Gastroesophageal sphincter (tissue), 4 donors: ENCODE data around the gene ITGA11. TPM values are rescaled to one million over a fixed set of nuclear protein-coding genes. Genes with fewer than 3 reads are reported as not detected.
A peak's percentile ranks its signal among the peaks of the same experiment; 100 is the strongest.

Experiments
- ATAC-seq: fragments of 150-250 bp; one replicate; pipeline ENCODE4 v1.9.1; 2016; ENCODE audit warnings: mild to moderate bottlenecking, moderate library complexity
- H3K27ac ChIP-seq, 4 donors: fragments of 200-600 bp; sonication (generic) in 3 of 4; 1 replicate in 3 of 4; 2 replicates in 1 of 4; pipeline ENCODE4 v1.5.1; 2016 to 2019
- H3K27me3 ChIP-seq: fragments of 200-600 bp; sonication (generic); one replicate; pipeline ENCODE4 v1.5.1; 2019
- H3K36me3 ChIP-seq, 2 donors: fragments of 200-600 bp; sonication (generic); one replicate each; pipeline ENCODE4 v1.5.1; 2019; ENCODE audit warnings: control low read depth in 1 of 2
- H3K4me1 ChIP-seq, 3 donors: fragments of 200-600 bp; sonication (generic); 1 replicate in 2 of 3; 2 replicates in 1 of 3; pipeline ENCODE4 v1.5.1; 2016 to 2019; ENCODE audit warnings: control low read depth in 2 of 3
- H3K4me3 ChIP-seq, 2 donors: fragments of 200-600 bp; sonication (generic); one replicate each; pipeline ENCODE4 v1.5.1; 2019; ENCODE audit warnings: mild to moderate bottlenecking in 1 of 2, moderate library complexity in 1 of 2
- H3K9me3 ChIP-seq, 3 donors: fragments of 200-600 bp; sonication (generic); one replicate each; pipeline ENCODE4 v1.5.1; 2017 to 2019; ENCODE audit warnings: control low read depth in 2 of 3
- EP300 ChIP-seq: sonication (generic); formaldehyde crosslinking; IDR thresholded peaks from one replicate; pipeline ENCODE4 v1.6.1; 2017; ENCODE audit warnings: antibody characterized with exemption, mild to moderate bottlenecking
- POLR2A ChIP-seq, 2 donors: fragments of 450-650 bp; IDR thresholded peaks; one replicate each; pipeline ENCODE4 v1.6.1; 2017; ENCODE audit warnings: antibody characterized with exemption in 2 of 2, mild to moderate bottlenecking in 2 of 2, moderate library complexity in 1 of 2
- POLR2AphosphoS5 ChIP-seq: sonication (generic); formaldehyde crosslinking; IDR thresholded peaks from one replicate; pipeline ENCODE4 v1.6.1; 2017; ENCODE audit warnings: antibody characterized with exemption
- WGBS, 2 donors: methylation state at CpG; one replicate each; pipeline ENCODE4 v1.1.5; 2018; ENCODE audit warnings: low coverage in 1 of 2; 5-methylcytosine and 5-hydroxymethylcytosine counted together
- total RNA-seq, 4 donors: library from RNA; depleted of rRNA; stranded (reverse); fragments of >200 nt; gene quantifications; one replicate each; pipeline ENCODE4 v1.1.0, GENCODE V29; 2016
- TF ChIP-seq, protein P1 (sequence below), 4 experiments: fragments of 200-600 bp in 2 of 4; fragments of 450-650 bp in 2 of 4; sonication (generic) in 1 of 4; IDR thresholded peaks; one replicate each; pipeline ENCODE4 v1.5.1; 2017 to 2019; ENCODE audit warnings: antibody characterized with exemption in 4 of 4, mild to moderate bottlenecking in 2 of 4, moderate library complexity in 2 of 4

ITGA11 gene, protein sequence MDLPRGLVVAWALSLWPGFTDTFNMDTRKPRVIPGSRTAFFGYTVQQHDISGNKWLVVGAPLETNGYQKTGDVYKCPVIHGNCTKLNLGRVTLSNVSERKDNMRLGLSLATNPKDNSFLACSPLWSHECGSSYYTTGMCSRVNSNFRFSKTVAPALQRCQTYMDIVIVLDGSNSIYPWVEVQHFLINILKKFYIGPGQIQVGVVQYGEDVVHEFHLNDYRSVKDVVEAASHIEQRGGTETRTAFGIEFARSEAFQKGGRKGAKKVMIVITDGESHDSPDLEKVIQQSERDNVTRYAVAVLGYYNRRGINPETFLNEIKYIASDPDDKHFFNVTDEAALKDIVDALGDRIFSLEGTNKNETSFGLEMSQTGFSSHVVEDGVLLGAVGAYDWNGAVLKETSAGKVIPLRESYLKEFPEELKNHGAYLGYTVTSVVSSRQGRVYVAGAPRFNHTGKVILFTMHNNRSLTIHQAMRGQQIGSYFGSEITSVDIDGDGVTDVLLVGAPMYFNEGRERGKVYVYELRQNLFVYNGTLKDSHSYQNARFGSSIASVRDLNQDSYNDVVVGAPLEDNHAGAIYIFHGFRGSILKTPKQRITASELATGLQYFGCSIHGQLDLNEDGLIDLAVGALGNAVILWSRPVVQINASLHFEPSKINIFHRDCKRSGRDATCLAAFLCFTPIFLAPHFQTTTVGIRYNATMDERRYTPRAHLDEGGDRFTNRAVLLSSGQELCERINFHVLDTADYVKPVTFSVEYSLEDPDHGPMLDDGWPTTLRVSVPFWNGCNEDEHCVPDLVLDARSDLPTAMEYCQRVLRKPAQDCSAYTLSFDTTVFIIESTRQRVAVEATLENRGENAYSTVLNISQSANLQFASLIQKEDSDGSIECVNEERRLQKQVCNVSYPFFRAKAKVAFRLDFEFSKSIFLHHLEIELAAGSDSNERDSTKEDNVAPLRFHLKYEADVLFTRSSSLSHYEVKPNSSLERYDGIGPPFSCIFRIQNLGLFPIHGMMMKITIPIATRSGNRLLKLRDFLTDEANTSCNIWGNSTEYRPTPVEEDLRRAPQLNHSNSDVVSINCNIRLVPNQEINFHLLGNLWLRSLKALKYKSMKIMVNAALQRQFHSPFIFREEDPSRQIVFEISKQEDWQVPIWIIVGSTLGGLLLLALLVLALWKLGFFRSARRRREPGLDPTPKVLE
- total RNA-seq = 1 to 10 TPM; 3.8 to 9.5 (median 6.7) TPM

DNA sequence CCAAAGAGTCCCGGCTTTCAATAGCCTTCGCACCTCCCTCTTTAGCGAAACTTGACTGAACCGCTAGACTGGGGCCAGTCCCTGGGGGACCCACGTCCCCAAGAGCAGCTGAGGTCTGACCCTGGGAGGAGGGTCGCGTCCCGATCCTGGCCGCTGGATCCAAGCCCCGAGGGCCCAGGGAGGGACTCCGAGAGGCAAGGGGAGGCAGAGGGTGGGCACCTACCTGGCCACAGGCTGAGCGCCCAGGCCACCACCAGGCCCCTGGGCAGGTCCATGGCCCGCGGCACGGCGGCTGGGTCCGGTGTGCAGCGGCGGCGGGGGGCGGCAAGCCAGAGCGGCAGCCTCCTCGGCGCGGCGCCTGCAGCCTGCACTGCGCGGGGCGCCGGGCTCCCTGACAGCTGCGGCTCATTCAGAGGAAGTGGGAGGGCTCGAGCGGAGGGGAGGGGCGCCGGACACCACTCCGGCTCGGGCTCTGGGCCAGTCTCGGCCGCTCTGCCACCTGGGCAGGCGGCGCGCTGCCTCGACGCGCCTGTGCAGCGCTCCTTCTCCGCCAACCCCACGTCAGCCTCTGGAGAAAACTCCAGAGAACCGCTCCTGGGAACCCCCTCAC is at the start of gene ITGA11:
TSS of gene ITGA11 (minus strand) at position 372 of the 610 bp plus-strand sequence. CDS start at position 275, 97 bp downstream.
- Histone ChIP-seq H3K36me3 (no peaks in the 10 kb centered on the region), H3K9me3 (no peaks in the 10 kb centered on the region), H3K4me3 (peak within 1 kb of the TSS; percentile 21 to 56), H3K27me3 (peaks cover 71% of the 10 kb centered on the region), H3K27ac (peak within 1 kb of the TSS in 3 of 4 donors; percentile 57 to 76 (median 69)), H3K4me1 (peaks cover 0 to 21% (median 10%) of the 10 kb centered on the region in 3 donors)
- TF ChIP-seq POLR2A (IDR thresholded peaks at IDR 0.05) (peak; percentile 26 to 41), EP300 (no peak)
- peak; percentile 79 for ATAC-seq
- no CpG with 5 or more reads among the region's 49 CpGs for WGBS, 2 donors

DNA sequence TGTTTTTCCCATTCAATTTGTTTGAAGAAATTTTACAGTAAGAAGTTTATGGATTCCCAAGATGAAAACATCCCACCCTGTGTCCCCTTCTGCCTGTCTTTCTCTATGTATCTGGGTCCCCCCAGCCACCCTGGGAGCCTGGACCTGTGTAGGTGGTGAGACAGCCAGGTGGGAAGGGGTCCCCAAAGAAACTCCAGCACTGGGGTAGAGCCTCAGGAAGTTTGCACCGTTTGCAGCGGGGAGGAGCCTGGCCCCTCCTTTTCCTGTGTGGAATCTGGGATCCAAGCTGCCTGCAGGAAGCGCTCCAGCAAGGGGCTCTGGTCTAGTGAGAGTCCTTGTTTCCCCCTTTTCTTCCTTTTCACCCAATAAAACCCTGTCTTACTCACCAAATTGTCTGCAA is 49.4 kb upstream of the ITGA11 start:
- Histone ChIP-seq H3K4me3 (no peak overlapping the region), H3K9me3 (no peaks in the 10 kb centered on the region), H3K27me3 (peaks cover 23% of the 10 kb centered on the region), H3K36me3 (no peaks in the 10 kb centered on the region), H3K27ac (no peak overlapping the region), H3K4me1 (peaks cover 0 to 16% (median 0%) of the 10 kb centered on the region in 3 donors)
- ATAC-seq = no peak
- TF ChIP-seq, protein P1, sequence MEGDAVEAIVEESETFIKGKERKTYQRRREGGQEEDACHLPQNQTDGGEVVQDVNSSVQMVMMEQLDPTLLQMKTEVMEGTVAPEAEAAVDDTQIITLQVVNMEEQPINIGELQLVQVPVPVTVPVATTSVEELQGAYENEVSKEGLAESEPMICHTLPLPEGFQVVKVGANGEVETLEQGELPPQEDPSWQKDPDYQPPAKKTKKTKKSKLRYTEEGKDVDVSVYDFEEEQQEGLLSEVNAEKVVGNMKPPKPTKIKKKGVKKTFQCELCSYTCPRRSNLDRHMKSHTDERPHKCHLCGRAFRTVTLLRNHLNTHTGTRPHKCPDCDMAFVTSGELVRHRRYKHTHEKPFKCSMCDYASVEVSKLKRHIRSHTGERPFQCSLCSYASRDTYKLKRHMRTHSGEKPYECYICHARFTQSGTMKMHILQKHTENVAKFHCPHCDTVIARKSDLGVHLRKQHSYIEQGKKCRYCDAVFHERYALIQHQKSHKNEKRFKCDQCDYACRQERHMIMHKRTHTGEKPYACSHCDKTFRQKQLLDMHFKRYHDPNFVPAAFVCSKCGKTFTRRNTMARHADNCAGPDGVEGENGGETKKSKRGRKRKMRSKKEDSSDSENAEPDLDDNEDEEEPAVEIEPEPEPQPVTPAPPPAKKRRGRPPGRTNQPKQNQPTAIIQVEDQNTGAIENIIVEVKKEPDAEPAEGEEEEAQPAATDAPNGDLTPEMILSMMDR (IDR thresholded peaks at IDR 0.05) = no peak
- TF ChIP-seq POLR2A (IDR thresholded peaks at IDR 0.05) = no peak
- no peak for TF ChIP-seq POLR2AphosphoS5
- TF ChIP-seq EP300 = no peak
- 69% methylated on average over 2 of the region's 3 CpGs; no CpG with 5 or more reads in 1 of the 2 donors for WGBS, 2 donors

DNA sequence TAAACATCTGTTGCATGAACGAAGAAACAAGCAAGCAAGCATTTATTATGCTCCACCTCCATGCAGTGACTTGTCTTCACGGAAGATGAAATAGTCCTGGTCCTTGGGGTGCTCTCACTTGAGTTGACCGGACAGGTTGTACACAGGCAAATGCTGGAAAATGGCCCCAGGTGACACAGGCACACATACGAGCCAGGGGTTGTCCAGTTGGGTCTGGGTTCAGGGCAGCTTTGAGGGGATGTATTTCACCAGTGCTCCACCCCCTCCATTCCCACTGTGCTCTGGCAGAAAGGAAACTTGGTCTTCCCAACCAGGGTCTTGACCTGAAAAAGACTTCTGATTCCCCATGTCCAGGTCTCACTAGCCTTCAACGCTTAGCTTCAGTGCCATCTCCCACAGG is 48.3 kb upstream of the ITGA11 start:
- no peak for TF ChIP-seq POLR2A (IDR thresholded peaks at IDR 0.05)
- TF ChIP-seq EP300 = no peak
- no peak for TF ChIP-seq POLR2AphosphoS5
- TF ChIP-seq, protein P1 (IDR thresholded peaks at IDR 0.05) = no peak
- WGBS, 2 donors = 83 to 100% methylated on average over 1 to 2 of the region's 5 CpGs
- H3K4me1 ChIP-seq = peaks cover 0 to 8% (median 0%) of the 10 kb centered on the region in 3 donors
- H3K27me3 ChIP-seq = peaks cover 16% of the 10 kb centered on the region
- H3K9me3 ChIP-seq = no peaks in the 10 kb centered on the region
- H3K27ac ChIP-seq = peak overlapping the region in 3 of 4 donors; percentile 22 to 60 (median 42)
- H3K36me3 ChIP-seq = no peaks in the 10 kb centered on the region
- no peak overlapping the region for H3K4me3 ChIP-seq
- no peak for ATAC-seq

DNA sequence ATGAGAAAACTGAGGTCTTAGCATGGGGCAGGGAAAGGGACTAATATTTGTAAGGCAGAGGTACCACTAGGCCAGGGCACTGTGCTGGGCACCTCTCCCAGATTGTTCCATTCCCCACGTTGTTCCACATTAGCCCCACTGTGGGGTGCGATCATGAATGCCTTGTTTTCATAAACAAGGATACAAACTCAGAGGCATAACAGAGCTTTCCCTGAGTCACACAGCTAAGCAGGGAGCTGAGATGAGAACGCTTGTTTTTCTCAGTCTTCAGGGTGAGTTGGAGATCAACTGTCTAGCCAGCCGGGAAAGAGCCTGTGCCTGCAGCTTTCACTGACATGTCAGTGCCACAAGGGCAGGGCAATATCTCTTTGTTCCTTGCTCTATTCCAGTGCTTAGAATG is 47.9 kb upstream of the ITGA11 start:
- Histone ChIP-seq H3K27me3 (peaks cover 18% of the 10 kb centered on the region), H3K27ac (peak overlapping the region in 3 of 4 donors; percentile 22 to 60 (median 42)), H3K9me3 (no peaks in the 10 kb centered on the region), H3K36me3 (no peaks in the 10 kb centered on the region), H3K4me1 (peaks cover 0 to 4% (median 0%) of the 10 kb centered on the region in 3 donors), H3K4me3 (no peak overlapping the region)
- TF ChIP-seq POLR2AphosphoS5 (no peak), POLR2A (IDR thresholded peaks at IDR 0.05) (no peak)
- no peak for ATAC-seq
- WGBS, 2 donors = 33 to 89% methylated on average over 2 to 3 of the region's 4 CpGs

DNA sequence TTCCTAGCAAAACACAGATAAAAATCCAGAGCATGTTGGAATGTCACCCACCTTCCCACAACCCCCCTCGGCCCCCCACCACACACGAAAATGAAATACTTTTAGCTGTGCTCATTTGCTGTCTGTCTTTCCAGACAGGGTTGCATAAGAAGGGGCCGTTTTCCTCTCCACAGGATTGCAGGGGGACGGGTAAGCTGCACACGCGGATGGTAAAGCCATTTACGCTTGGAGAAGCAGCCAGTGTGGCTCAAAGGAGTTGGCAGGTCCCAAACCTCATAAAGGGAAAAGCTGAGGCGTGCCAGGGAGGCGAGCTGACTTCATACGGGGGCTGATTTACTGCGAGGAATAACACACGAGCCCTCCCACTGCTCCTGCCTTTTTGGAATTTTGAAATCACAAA is 47.4 kb upstream of the ITGA11 start:
- WGBS, 2 donors = 24 to 43% methylated on average over 10 of the region's 12 CpGs
- peak; percentile 78 for ATAC-seq
- no peak for TF ChIP-seq POLR2A (IDR thresholded peaks at IDR 0.05)
- TF ChIP-seq, protein P1 (IDR thresholded peaks at IDR 0.05) = no peak
- peak; percentile 20 for TF ChIP-seq POLR2AphosphoS5
- TF ChIP-seq EP300 = no peak
- peaks cover 18% of the 10 kb centered on the region for H3K27me3 ChIP-seq
- peak overlapping the region in 3 of 4 donors; percentile 22 to 60 (median 42) for H3K27ac ChIP-seq
- H3K9me3 ChIP-seq = no peaks in the 10 kb centered on the region
- H3K4me1 ChIP-seq = no peaks in the 10 kb centered on the region
- H3K36me3 ChIP-seq = no peaks in the 10 kb centered on the region
- H3K4me3 ChIP-seq = no peak overlapping the region
